ENCODE results near the gene GALNT9.

The GALNT9 gene

GRCh38 chr12:132190012-132190755 is 139.2 kb downstream of the GALNT9 start:
- TF ChIP-seq FOXA1 (IDR thresholded peaks at IDR 0.05) (no peak), CTBP1 (IDR thresholded peaks at IDR 0.05; ENCODE audit: borderline replicate concordance) (no peak), SUZ12 (IDR thresholded peaks at IDR 0.05) (no peak), PKNOX1 (IDR thresholded peaks at IDR 0.05) (no peak), ARNT (IDR thresholded peaks at IDR 0.05) (no peak), HDGF (IDR thresholded peaks at IDR 0.05; ENCODE audit: borderline replicate concordance) (no peak), FOXM1 (IDR thresholded peaks at IDR 0.05; ENCODE audit: borderline replicate concordance) (no peak)
- DNase-seq (ENCODE audit: extremely low spot score) = peak; percentile 51
- ChIA-PET CTCF (no interaction called here), POLR2A (interaction anchor here (0.7 kb wide), 1 partner anchor 11 kb away, joined by 3 read pairs; no protein-coding TSS in a partner anchor)

- ChIA-PET CTCF (no interaction called here), POLR2A (interaction anchor here (0.7 kb wide), 1 partner anchor 10 kb away, joined by 3 read pairs; no protein-coding TSS in a partner anchor)
- peak; percentile 76 for TF ChIP-seq L3MBTL2 (conservative IDR thresholded peaks at IDR 0.05)
- TF ChIP-seq FOXM1 (IDR thresholded peaks at IDR 0.05; ENCODE audit: borderline replicate concordance) = no peak
- no peak for TF ChIP-seq NFRKB (IDR thresholded peaks at IDR 0.05)
- DNase-seq (ENCODE audit: extremely low spot score) = peak; percentile 92
Observed at GRCh38 chr12:132189378-132190011, 139.9 kb downstream of the GALNT9 start.

- TF ChIP-seq TARDBP (IDR thresholded peaks at IDR 0.05) (no peak), PKNOX1 (IDR thresholded peaks at IDR 0.05) (no peak), HDGF (IDR thresholded peaks at IDR 0.05; ENCODE audit: borderline replicate concordance) (no peak), ARNT (IDR thresholded peaks at IDR 0.05) (no peak), LEF1 (IDR thresholded peaks at IDR 0.05; ENCODE audit: borderline replicate concordance) (no peak), L3MBTL2 (conservative IDR thresholded peaks at IDR 0.05) (no peak), SUZ12 (IDR thresholded peaks at IDR 0.05) (no peak), ZNF384 (IDR thresholded peaks at IDR 0.05) (no peak), FOXA1 (IDR thresholded peaks at IDR 0.05) (no peak)
- ChIA-PET CTCF (no interaction called here), POLR2A (no interaction called here)
- DNase-seq (ENCODE audit: extremely low spot score) = no peak
Observed at GRCh38 chr12:132188916-132189325, 140.5 kb downstream of the GALNT9 start.

GRCh38 chr12:132188451-132188901 is 140.9 kb downstream of the GALNT9 start:
- TF ChIP-seq FOXK2 (IDR thresholded peaks at IDR 0.05) (no peak), SUZ12 (IDR thresholded peaks at IDR 0.05) (no peak), PKNOX1 (IDR thresholded peaks at IDR 0.05) (no peak), NFRKB (IDR thresholded peaks at IDR 0.05) (no peak), TARDBP (IDR thresholded peaks at IDR 0.05) (no peak), CTBP1 (IDR thresholded peaks at IDR 0.05; ENCODE audit: borderline replicate concordance) (no peak), L3MBTL2 (conservative IDR thresholded peaks at IDR 0.05) (no peak)
- no peak for DNase-seq (ENCODE audit: extremely low spot score)
- ChIA-PET CTCF (no interaction called here), POLR2A (no interaction called here)

GRCh38 chr12:132187646-132188450 is 141.5 kb downstream of the GALNT9 start:
- TF ChIP-seq FOXK2 (IDR thresholded peaks at IDR 0.05) (no peak), ZNF384 (IDR thresholded peaks at IDR 0.05) (no peak), CTBP1 (IDR thresholded peaks at IDR 0.05; ENCODE audit: borderline replicate concordance) (no peak), FOXA1 (IDR thresholded peaks at IDR 0.05) (no peak), NFRKB (IDR thresholded peaks at IDR 0.05) (no peak), SUZ12 (IDR thresholded peaks at IDR 0.05) (no peak), L3MBTL2 (conservative IDR thresholded peaks at IDR 0.05) (no peak), BHLHE40 (IDR thresholded peaks at IDR 0.05; ENCODE audit: borderline replicate concordance) (no peak), ARNT (IDR thresholded peaks at IDR 0.05) (no peak), TARDBP (IDR thresholded peaks at IDR 0.05) (no peak), PKNOX1 (IDR thresholded peaks at IDR 0.05) (no peak), LEF1 (IDR thresholded peaks at IDR 0.05; ENCODE audit: borderline replicate concordance) (no peak), FOXM1 (IDR thresholded peaks at IDR 0.05; ENCODE audit: borderline replicate concordance) (no peak), HDGF (IDR thresholded peaks at IDR 0.05; ENCODE audit: borderline replicate concordance) (no peak), SP1 (IDR thresholded peaks at IDR 0.05) (no peak), ELF4 (IDR thresholded peaks at IDR 0.05) (no peak)
- no peak for DNase-seq (ENCODE audit: extremely low spot score)
- POLR2A ChIA-PET = no interaction called here
- CTCF ChIA-PET = no interaction called here

Measured in HEK293T (cell line).